Stimulated activated CD8-positive, alpha-beta memory T cell treated with anti-CD3 and anti-CD28 coated beads, Interleukin-7, amount 100 ng/mL, for 4 hours (primary cell): ENCODE measurements around the gene NUDT13.

Source experiments
- DNase-seq, 2 donors: peaks; one replicate each; pipeline ENCODE4 v3.0.0-alpha.2; 2020; ENCODE audit warnings: low read depth in 2 of 2

NUDT13 gene

DNA sequence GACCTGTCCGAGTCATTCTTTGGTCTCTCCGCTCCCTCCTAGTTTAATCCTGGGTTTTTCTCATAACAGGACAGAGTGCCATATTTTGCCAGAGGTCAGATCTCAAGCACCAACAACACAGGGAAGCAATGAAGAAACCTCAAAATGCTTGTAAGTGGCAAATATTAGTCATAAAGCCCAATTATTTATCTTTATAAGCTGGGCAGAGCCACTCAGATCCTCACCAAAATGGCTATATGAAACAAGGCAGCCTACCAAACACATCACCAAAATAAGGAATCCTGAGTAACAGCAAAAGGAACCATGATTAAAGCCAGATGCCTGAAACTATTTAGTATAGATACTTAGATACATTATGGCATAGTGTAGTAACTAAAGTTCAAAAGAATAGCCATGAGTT, 52.8 kb downstream of the NUDT13 start:
- DNase-seq = no peak

- no peak for DNase-seq
These were observed 56.7 kb downstream of the NUDT13 start for GRCh38 chr10:73166972-73167371.

DNA sequence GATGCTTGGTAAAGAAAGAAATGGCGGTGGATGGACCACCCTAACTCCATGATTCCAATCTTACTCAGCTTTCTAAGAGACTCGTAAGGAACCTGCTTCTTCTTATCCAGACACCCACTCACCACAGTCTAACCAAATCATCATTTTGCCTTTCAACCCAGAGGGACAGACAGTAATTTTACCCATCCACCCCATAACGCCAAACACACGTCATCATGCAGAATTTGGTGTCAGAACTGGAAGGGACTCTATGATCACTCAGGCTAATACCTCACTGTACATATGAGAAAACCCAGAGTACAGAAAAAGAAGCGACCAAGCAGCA, 57.2 kb downstream of the NUDT13 start:
- peak in 1 of 2 donors; percentile 13 for DNase-seq

GRCh38 chr10:73167783-73168464, 57.7 kb downstream of the NUDT13 start, which contains the start of the genes ECD and FAM149B1:
Gene ECD (minus strand): TSS chr10:73168008. CDS start chr10:73163937, 4,071 bp downstream.
Gene FAM149B1 (plus strand): TSS chr10:73168119. CDS start chr10:73168340, 221 bp downstream.
- peak; percentile 88 to 91 for DNase-seq

- no peak for DNase-seq
These were observed 58.2 kb downstream of the NUDT13 start for GRCh38 chr10:73168465-73168803.

GRCh38 chr10:73169320-73169719, 59.1 kb downstream of the NUDT13 start:
- DNase-seq = no peak

DNA sequence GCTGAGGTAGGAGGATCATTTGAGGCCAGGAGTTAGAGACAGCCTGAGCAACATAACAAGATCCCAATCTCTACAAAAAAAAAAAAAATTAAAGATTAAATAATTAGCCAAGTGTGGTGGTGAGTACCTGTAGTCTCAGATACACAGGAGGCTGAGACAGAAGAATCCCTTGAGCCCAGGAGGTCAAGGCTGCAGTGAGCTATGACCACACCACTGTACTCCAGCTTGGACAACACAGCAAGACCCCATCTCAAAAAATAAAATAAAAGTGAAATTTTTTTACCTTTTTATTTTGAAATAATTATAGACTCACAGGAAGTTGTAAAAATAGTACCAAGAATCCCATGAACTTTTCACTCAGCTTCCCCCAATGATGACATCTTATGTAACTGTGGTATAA, 62.6 kb downstream of the NUDT13 start:
- DNase-seq = no peak

DNA sequence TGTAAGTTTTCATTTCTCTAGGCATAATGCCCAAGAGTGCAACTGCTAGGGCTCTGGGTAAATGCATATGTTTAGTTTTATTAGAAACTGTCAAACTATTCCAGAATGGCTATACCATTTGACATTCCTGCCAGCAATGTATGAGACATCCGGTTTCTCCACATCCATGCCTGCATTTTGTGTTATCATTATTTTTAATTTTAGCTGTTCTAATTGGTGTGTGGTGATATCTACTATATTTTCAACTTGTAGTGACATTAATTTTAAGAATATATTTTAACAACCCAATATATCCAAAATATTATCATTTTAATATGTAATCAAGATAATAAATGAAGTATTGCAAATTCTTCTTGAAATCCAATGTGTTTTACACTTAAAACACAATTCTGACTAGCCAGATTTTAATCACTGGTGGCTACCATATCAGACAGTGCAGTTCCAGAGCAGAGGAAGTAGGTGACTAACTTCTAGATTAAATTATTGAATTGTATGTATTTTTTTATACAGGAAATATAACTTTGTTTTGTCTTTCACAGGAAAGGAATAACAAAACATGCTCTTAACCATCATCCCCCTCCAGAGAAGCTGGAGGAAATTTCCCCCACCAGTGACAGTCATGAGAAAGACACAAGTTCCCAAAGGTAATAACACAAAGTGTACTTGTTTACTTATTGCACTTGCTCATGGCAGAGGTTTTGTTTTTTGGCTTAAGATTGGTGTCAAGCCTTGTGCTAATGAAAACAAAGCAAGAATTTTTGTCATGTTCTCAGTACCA, 64.1 kb downstream of the NUDT13 start:
- DNase-seq = no peak
